Caco-2 (cell line): ENCODE results near the gene PLS3. TPM values are rescaled to one million over a fixed set of nuclear protein-coding genes. Genes with fewer than 3 reads are reported as not detected.

Source experiments
- BruUV-seq: library from RNA; stranded (reverse); fragments of 400-500 nt; replicated peaks from 2 replicates; lab custom pipeline; 2021; lab: Mats Ljungman, UMichigan
- CTCF ChIA-PET: fragments of 300-600 bp; sonication (Branson Sonifier 250); formaldehyde crosslinking; loops from one replicate; lab custom pipeline; 2022; ENCODE audit warnings: antibody characterized with exemption; lab: Charles Lee
- POLR2A ChIA-PET: fragments of 300-600 bp; sonication (Branson Sonifier 250); formaldehyde crosslinking; loops from one replicate; lab custom pipeline; 2022; ENCODE audit warnings: antibody characterized with exemption; lab: Charles Lee
- DNase-seq, 2 experiments: peaks; one replicate each; pipeline versions ENCODE4 v3.0.0 to v3.0.0-alpha.2; 2020 to 2022
- H3K27me3 ChIP-seq: replicated peaks from 2 replicates; pipeline ENCODE4 v1.6.0; 2011; ENCODE audit warnings: low read length; ENCODE audit not compliant: control insufficient read depth, insufficient read depth
- H3K36me3 ChIP-seq: 2 replicates; pipeline ENCODE4 v1.5.1; 2011; ENCODE audit warnings: low read length; ENCODE audit not compliant: control insufficient read depth, insufficient read depth
- H3K4me1 ChIP-seq: fragments of 250-450 bp; sonication (Bioruptor Pico); 2 replicates; pipeline ENCODE4 v1.5.1; 2020; ENCODE audit warnings: mild to moderate bottlenecking
- H3K4me3 ChIP-seq: 2 replicates; pipeline ENCODE4 v1.5.1; 2011; ENCODE audit warnings: low read depth, mild to moderate bottlenecking, control low read depth, low read length
- H3K9me3 ChIP-seq: fragments of 250-450 bp; sonication (Bioruptor Pico); 2 replicates; pipeline ENCODE4 v1.5.1; 2020; ENCODE audit warnings: mild to moderate bottlenecking, moderate library complexity
- H3K27ac Mint-ChIP-seq: one replicate; pipeline ENCODE4 v1.8.0; 2022; ENCODE audit warnings: mixed read lengths; ENCODE audit not compliant: unreplicated experiment
- H3K27me3 Mint-ChIP-seq: one replicate; pipeline ENCODE4 v1.8.0; 2022; ENCODE audit warnings: mixed read lengths; ENCODE audit not compliant: insufficient read depth, unreplicated experiment
- H3K36me3 Mint-ChIP-seq: one replicate; pipeline ENCODE4 v1.8.0; 2022; ENCODE audit warnings: mild to moderate bottlenecking, mixed read lengths; ENCODE audit not compliant: insufficient read depth, unreplicated experiment
- H3K4me1 Mint-ChIP-seq: one replicate; pipeline ENCODE4 v1.8.0; 2022; ENCODE audit warnings: low read depth, mixed read lengths; ENCODE audit not compliant: unreplicated experiment
- H3K4me3 Mint-ChIP-seq: one replicate; pipeline ENCODE4 v1.8.0; 2022; ENCODE audit warnings: mild to moderate bottlenecking, moderate library complexity, mixed read lengths; ENCODE audit not compliant: unreplicated experiment
- H3K9me3 Mint-ChIP-seq: one replicate; pipeline ENCODE4 v1.8.0; 2022; ENCODE audit warnings: mixed read lengths; ENCODE audit not compliant: unreplicated experiment
- intact Hi-C: fragments of 100-400 bp; cut with micrococcal nuclease; formaldehyde crosslinking; loops from one replicate; pipeline ENCODE4 v1.10.0; 2022; ENCODE audit not compliant: unreplicated experiment
- total RNA-seq: library from RNA; stranded (reverse); gene quantifications from 2 replicates; pipeline ENCODE4 v1.2.3, GENCODE V29; 2022
- TF ChIP-seq, protein P1 (sequence below), 2 experiments: fragments of 200-600 bp in 1 of 2; IDR thresholded peaks; 1 replicate in 1 of 2; 2 replicates in 1 of 2; pipeline versions ENCODE4 v1.5.1 to v1.8.0; 2011 to 2022; ENCODE audit warnings: antibody characterized with exemption in 1 of 2, control low read depth in 1 of 2, inconsistent platforms in 1 of 2, low read depth in 1 of 2, low read length in 1 of 2, mild to moderate bottlenecking in 1 of 2, moderate library complexity in 1 of 2; ENCODE audit not compliant: insufficient read depth in 1 of 2, severe bottlenecking in 1 of 2, unreplicated experiment in 1 of 2

PLS3 gene
- total RNA-seq, 1 experiment from 2014 or later, result 213 TPM

DNA sequence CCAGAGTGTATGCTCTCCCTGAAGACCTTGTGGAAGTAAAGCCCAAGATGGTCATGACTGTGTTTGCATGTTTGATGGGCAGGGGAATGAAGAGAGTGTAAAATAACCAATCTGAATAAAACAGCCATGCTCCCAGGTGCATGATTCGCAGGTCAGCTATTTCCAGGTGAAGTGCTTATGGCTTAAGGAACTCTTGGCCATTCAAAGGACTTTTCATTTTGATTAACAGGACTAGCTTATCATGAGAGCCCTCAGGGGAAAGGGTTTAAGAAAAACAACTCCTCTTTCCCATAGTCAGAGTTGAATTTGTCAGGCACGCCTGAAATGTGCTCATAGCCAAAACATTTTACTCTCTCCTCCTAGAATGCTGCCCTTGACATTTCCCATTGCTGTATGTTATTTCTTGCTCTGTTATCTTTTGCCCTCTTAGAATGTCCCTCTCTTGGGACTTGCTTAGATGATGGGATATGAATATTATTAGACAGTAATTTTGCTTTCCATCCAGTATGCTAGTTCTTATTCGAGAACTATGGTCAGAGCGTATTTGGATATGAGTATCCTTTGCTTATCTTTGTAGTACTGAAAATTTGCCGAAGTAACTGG lies 88.6 kb downstream of the PLS3 start:
- H3K9me3 ChIP-seq, result no peaks in the 10 kb centered on the region
- no peak overlapping the region for H3K4me3 Mint-ChIP-seq
- TF ChIP-seq, protein P1, sequence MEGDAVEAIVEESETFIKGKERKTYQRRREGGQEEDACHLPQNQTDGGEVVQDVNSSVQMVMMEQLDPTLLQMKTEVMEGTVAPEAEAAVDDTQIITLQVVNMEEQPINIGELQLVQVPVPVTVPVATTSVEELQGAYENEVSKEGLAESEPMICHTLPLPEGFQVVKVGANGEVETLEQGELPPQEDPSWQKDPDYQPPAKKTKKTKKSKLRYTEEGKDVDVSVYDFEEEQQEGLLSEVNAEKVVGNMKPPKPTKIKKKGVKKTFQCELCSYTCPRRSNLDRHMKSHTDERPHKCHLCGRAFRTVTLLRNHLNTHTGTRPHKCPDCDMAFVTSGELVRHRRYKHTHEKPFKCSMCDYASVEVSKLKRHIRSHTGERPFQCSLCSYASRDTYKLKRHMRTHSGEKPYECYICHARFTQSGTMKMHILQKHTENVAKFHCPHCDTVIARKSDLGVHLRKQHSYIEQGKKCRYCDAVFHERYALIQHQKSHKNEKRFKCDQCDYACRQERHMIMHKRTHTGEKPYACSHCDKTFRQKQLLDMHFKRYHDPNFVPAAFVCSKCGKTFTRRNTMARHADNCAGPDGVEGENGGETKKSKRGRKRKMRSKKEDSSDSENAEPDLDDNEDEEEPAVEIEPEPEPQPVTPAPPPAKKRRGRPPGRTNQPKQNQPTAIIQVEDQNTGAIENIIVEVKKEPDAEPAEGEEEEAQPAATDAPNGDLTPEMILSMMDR (IDR thresholded peaks at IDR 0.05; ENCODE audit: insufficient read depth in 1 of 2, low read depth in 1 of 2, low read length in 1 of 2, severe bottlenecking in 1 of 2, unreplicated experiment in 1 of 2), result no peak
- POLR2A ChIA-PET, result interaction anchor here (0.6 kb wide), 1 partner anchor 88 kb away, joined by 3 read pairs; no protein-coding TSS in a partner anchor
- peak in 1 of 2 experiments; percentile 4 for DNase-seq
- H3K27me3 Mint-ChIP-seq, result no peaks in the 10 kb centered on the region
- no peaks in the 10 kb centered on the region; the same call in 1 of the 2 replicates for H3K36me3 ChIP-seq
- H3K36me3 Mint-ChIP-seq, result peaks cover 67% of the 10 kb centered on the region
- H3K27ac Mint-ChIP-seq, result no peak overlapping the region
- no peaks in the 10 kb centered on the region for H3K4me1 Mint-ChIP-seq
- H3K9me3 Mint-ChIP-seq, result no peaks in the 10 kb centered on the region
- H3K4me3 ChIP-seq, result no peak overlapping the region
- BruUV-seq, result no TSS peak
- no peaks in the 10 kb centered on the region for H3K4me1 ChIP-seq
- CTCF ChIA-PET, result no interaction called here
- intact Hi-C loops, result loop anchor here (2.0 to 10.0 kb wide), 3 partner anchors 29 to 295 kb away; no protein-coding TSS in a partner anchor
- no peaks in the 10 kb centered on the region for H3K27me3 ChIP-seq

DNA sequence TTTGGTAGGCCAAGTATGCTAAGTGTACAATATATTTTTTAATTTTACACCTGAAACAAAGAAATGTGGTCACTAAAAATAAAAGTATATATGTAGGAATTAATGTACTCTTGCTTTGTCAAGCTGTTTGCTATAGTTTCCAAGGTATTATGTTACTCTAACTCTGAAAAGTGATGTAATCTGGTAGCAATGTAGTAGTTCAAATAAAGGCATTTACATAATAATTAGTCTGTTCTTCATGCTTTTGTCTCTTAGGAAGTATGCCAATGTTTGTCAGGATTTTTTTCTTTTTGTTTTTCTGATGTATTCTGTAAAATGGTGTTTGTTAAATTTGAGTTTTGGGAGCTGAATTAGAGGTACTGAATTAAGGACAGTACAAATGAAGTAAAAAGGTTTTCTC lies 89.5 kb downstream of the PLS3 start:
- TF ChIP-seq, protein P1 (IDR thresholded peaks at IDR 0.05; ENCODE audit: insufficient read depth in 1 of 2, low read depth in 1 of 2, low read length in 1 of 2, severe bottlenecking in 1 of 2, unreplicated experiment in 1 of 2), result no peak
- peaks cover 66% of the 10 kb centered on the region for H3K36me3 Mint-ChIP-seq
- H3K4me3 Mint-ChIP-seq, result no peak overlapping the region
- H3K27ac Mint-ChIP-seq, result no peak overlapping the region
- no peaks in the 10 kb centered on the region for H3K9me3 Mint-ChIP-seq
- no TSS peak for BruUV-seq
- H3K27me3 Mint-ChIP-seq, result no peaks in the 10 kb centered on the region
- H3K36me3 ChIP-seq, result no peaks in the 10 kb centered on the region; the same call in 1 of the 2 replicates
- ChIA-PET CTCF (no interaction called here), POLR2A (no interaction called here)
- no peak for DNase-seq
- H3K9me3 ChIP-seq, result no peaks in the 10 kb centered on the region
- no peak overlapping the region for H3K4me3 ChIP-seq
- H3K4me1 Mint-ChIP-seq, result no peaks in the 10 kb centered on the region
- H3K27me3 ChIP-seq, result no peaks in the 10 kb centered on the region
- H3K4me1 ChIP-seq, result no peaks in the 10 kb centered on the region
- intact Hi-C loops, result loop anchor here (2.0 to 10.0 kb wide), 3 partner anchors 28 to 294 kb away; no protein-coding TSS in a partner anchor

DNA sequence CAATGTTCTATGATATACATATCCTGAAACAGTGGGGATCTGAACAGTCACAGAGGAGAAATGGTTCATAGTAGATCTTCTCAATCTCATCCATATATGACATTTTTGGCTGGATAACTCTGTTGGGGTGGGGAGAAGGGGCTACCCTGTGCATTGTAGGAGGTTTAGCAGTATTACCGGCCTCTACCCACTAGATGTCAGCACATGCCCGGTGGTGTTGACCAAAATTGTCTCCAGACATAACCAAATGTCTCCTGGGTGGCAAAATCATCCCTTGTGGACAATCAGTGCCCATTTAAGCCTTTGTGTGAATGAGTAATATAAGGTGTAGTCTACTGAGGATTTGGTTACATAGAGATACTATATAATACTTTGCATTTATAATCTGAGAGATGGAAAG lies 89.9 kb downstream of the PLS3 start:
- no TSS peak for BruUV-seq
- H3K9me3 Mint-ChIP-seq, result no peaks in the 10 kb centered on the region
- H3K27me3 Mint-ChIP-seq, result no peaks in the 10 kb centered on the region
- TF ChIP-seq, protein P1 (IDR thresholded peaks at IDR 0.05; ENCODE audit: insufficient read depth in 1 of 2, low read depth in 1 of 2, low read length in 1 of 2, severe bottlenecking in 1 of 2, unreplicated experiment in 1 of 2), result peak; percentile 41 to 43
- peaks cover 63% of the 10 kb centered on the region for H3K36me3 Mint-ChIP-seq
- H3K27ac Mint-ChIP-seq, result no peak overlapping the region
- no peaks in the 10 kb centered on the region for H3K4me1 Mint-ChIP-seq
- no peak overlapping the region for H3K4me3 Mint-ChIP-seq
- peak in 1 of 2 experiments; percentile 48 for DNase-seq
- POLR2A ChIA-PET, result no interaction called here
- H3K4me1 ChIP-seq, result no peaks in the 10 kb centered on the region
- CTCF ChIA-PET, result no interaction called here
- H3K9me3 ChIP-seq, result no peaks in the 10 kb centered on the region
- intact Hi-C loops, result loop anchor here (2.0 to 10.0 kb wide), 3 partner anchors 28 to 294 kb away; no protein-coding TSS in a partner anchor
- H3K27me3 ChIP-seq, result no peaks in the 10 kb centered on the region
- H3K36me3 ChIP-seq, result no peaks in the 10 kb centered on the region; the same call in 1 of the 2 replicates
- no peak overlapping the region for H3K4me3 ChIP-seq
